ENCODE measurements around the gene CCSER1. TPM values are rescaled to one million over a fixed set of nuclear protein-coding genes. Genes with fewer than 3 reads are reported as not detected.

Gene CCSER1
- total and polyA plus RNA-seq, 2 of the 8 experiments (the other 6 are each of a cell fraction or from before 2014, with no cell fraction given): 0.26 to 0.84 TPM

GRCh38 chr4:90648791-90649190, 521.6 kb downstream of the CCSER1 start:
- H3K27ac ChIP-seq (ENCODE audit: low read depth, low read length): no peak overlapping the region
- H3K18ac ChIP-seq (ENCODE audit: extremely low read depth, low read length): no peak overlapping the region
- H3K9me3 ChIP-seq (ENCODE audit: insufficient read depth in 2 of 2, low read depth in 1 of 2, low read length in 1 of 2): no peaks in the 10 kb centered on the region
- H3K4me2 ChIP-seq (ENCODE audit: insufficient read depth in 1 of 2, low read depth in 2 of 2, low read length in 2 of 2): no peak overlapping the region
- no peak overlapping the region for H3K56ac ChIP-seq (replicated peaks; ENCODE audit: insufficient read length, low read depth, low read length)
- H3K4ac ChIP-seq (replicated peaks; ENCODE audit: insufficient read length, low read depth, low read length): no peak overlapping the region
- H2AFZ ChIP-seq (ENCODE audit: low read length): no peak overlapping the region
- no peak overlapping the region for H3K14ac ChIP-seq (ENCODE audit: insufficient read length)
- no peak overlapping the region for H3K9ac ChIP-seq (replicated peaks in 1 of 4; ENCODE audit: extremely low read depth in 1 of 4, low read depth in 3 of 4, low read length in 3 of 4)
- no peaks in the 10 kb centered on the region for H3K4me1 ChIP-seq (replicated peaks in 1 of 4; ENCODE audit: control insufficient read depth in 3 of 4, insufficient read depth in 4 of 4, low read length in 3 of 4)
- H2BK5ac ChIP-seq (ENCODE audit: low read depth, low read length): no peak overlapping the region
- no peak overlapping the region for H2BK120ac ChIP-seq (replicated peaks; ENCODE audit: low read depth, low read length)
- WGBS, 2 experiments (ENCODE audit: extremely low coverage in 1 of 2, insufficient coverage in 1 of 2, insufficient read length in 1 of 2, insufficient replicate concordance in 2 of 2, low coverage in 1 of 2, low lambda C conversion rate in 2 of 2, missing lambda C conversion rate in 1 of 2): 91% methylated on average over 2 of the region's 2 CpGs; no CpG with 5 or more reads in 1 of the 2 experiments
- H3K79me2 ChIP-seq (ENCODE audit: control insufficient read depth in 1 of 2, insufficient read depth in 2 of 2, low read length in 2 of 2): no peaks in the 10 kb centered on the region
- CTCF ChIA-PET (ENCODE audit: partially characterized antibody): no interaction called here
- H4K5ac ChIP-seq (ENCODE audit: insufficient read length, low read depth, low read length): no peak overlapping the region
- FAIRE-seq (no peak), DNase-seq (ENCODE audit: low read depth in 1 of 2, low spot score in 2 of 2) (no peak)
- no peaks in the 10 kb centered on the region for H3K79me1 ChIP-seq (ENCODE audit: low read depth, low read length)
- H4K20me1 ChIP-seq (replicated peaks in 1 of 2; ENCODE audit: control insufficient read depth in 1 of 2, insufficient read depth in 2 of 2, low read length in 2 of 2): no peaks in the 10 kb centered on the region
- no peaks in the 10 kb centered on the region for H3K27me3 ChIP-seq (replicated peaks in 1 of 4; ENCODE audit: control insufficient read depth in 3 of 4, extremely low read depth in 1 of 4, insufficient read depth in 3 of 4, low read length in 3 of 4)
- H4K91ac ChIP-seq (replicated peaks; ENCODE audit: insufficient read length, low read length): no peak overlapping the region
- H2BK12ac ChIP-seq (ENCODE audit: low read depth, low read length): no peak overlapping the region
- H4K8ac ChIP-seq (ENCODE audit: extremely low read depth, insufficient read depth, low read length): no peak overlapping the region
- H2BK20ac ChIP-seq (ENCODE audit: low read length): no peak overlapping the region
- POLR2A ChIA-PET (ENCODE audit: partially characterized antibody): no interaction called here
- H3K23ac ChIP-seq (ENCODE audit: insufficient read length): no peak overlapping the region
- H3K23me2 ChIP-seq (ENCODE audit: low read depth, low read length): no peaks in the 10 kb centered on the region
- H2BK15ac ChIP-seq (ENCODE audit: low read length): no peak overlapping the region
- H2AK5ac ChIP-seq (ENCODE audit: low read depth, low read length): no peak overlapping the region
- H3K36me3 ChIP-seq (ENCODE audit: control insufficient read depth in 2 of 4, insufficient read depth in 4 of 4, low read length in 3 of 4): no peaks in the 10 kb centered on the region
- no peak overlapping the region for H3K4me3 ChIP-seq (ENCODE audit: extremely low read depth in 1 of 4, insufficient read depth in 2 of 4, low read depth in 3 of 4, low read length in 4 of 4)
- TF ChIP-seq, protein P1, sequence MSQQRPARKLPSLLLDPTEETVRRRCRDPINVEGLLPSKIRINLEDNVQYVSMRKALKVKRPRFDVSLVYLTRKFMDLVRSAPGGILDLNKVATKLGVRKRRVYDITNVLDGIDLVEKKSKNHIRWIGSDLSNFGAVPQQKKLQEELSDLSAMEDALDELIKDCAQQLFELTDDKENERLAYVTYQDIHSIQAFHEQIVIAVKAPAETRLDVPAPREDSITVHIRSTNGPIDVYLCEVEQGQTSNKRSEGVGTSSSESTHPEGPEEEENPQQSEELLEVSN (IDR thresholded peaks at IDR 0.05): no peak
- TF ChIP-seq CBX5 (IDR thresholded peaks at IDR 0.05; ENCODE audit: low read depth, low read length): no peak
- no peak for TF ChIP-seq ASH2L (IDR thresholded peaks at IDR 0.05; ENCODE audit: low read length)
- no peak for TF ChIP-seq HDAC2 (IDR thresholded peaks at IDR 0.05; ENCODE audit: borderline replicate concordance in 1 of 2, low read depth in 2 of 2, low read length in 2 of 2)
- TF ChIP-seq SP4 (IDR thresholded peaks at IDR 0.05; ENCODE audit: low read length): no peak
- TF ChIP-seq YY1 (IDR thresholded peaks at IDR 0.05; ENCODE audit: low read depth, low read length): no peak
- TF ChIP-seq SAP30 (IDR thresholded peaks at IDR 0.05; ENCODE audit: insufficient read depth, insufficient replicate concordance, low read length): no peak
- no peak for TF ChIP-seq RXRA (IDR thresholded peaks at IDR 0.05; ENCODE audit: insufficient read depth, low read depth, low read length)
- TF ChIP-seq RNF2 (IDR thresholded peaks at IDR 0.05; ENCODE audit: borderline replicate concordance, low read depth, low read length, missing control alignments, poor library complexity, severe bottlenecking): no peak
- TF ChIP-seq KDM5A (IDR thresholded peaks at IDR 0.05; ENCODE audit: low read length): no peak
- no peak for TF ChIP-seq CHD1 (IDR thresholded peaks at IDR 0.05; ENCODE audit: low read depth, low read length)
- TF ChIP-seq CHD2 (IDR thresholded peaks at IDR 0.05; ENCODE audit: low read length): no peak
- TF ChIP-seq ATF3 (IDR thresholded peaks at IDR 0.05; ENCODE audit: insufficient read depth, low read depth, low read length): no peak
